Peyer's patch (tissue), 4 donors: ENCODE results near the gene SNRPA. TPM values are rescaled to one million over a fixed set of nuclear protein-coding genes. Genes with fewer than 3 reads are reported as not detected.

Source experiments
- DNase-seq, 3 donors: peaks; one replicate each; pipeline ENCODE4 v3.0.0-alpha.2; 2017 to 2019
- H3K27ac ChIP-seq, 4 donors: fragments of 200-600 bp; sonication (generic); one replicate each; pipeline ENCODE4 v1.5.1; 2016 to 2019
- H3K27me3 ChIP-seq, 2 donors: fragments of 200-600 bp; sonication (generic); one replicate each; pipeline ENCODE4 v1.5.1; 2019
- H3K36me3 ChIP-seq, 3 donors: fragments of 200-600 bp; sonication (generic); one replicate each; pipeline ENCODE4 v1.5.1; 2016 to 2019
- H3K4me1 ChIP-seq, 4 donors: fragments of 200-600 bp; sonication (generic); one replicate each; pipeline ENCODE4 v1.5.1; 2016 to 2019
- H3K4me3 ChIP-seq, 4 donors: fragments of 200-600 bp; sonication (generic); 1 replicate in 3 of 4; 2 replicates in 1 of 4; pipeline ENCODE4 v1.5.1; 2016 to 2019; ENCODE audit warnings: mild to moderate bottlenecking in 1 of 4
- H3K9me3 ChIP-seq, 4 donors: fragments of 200-600 bp; sonication (generic); one replicate each; pipeline ENCODE4 v1.5.1; 2016 to 2019; ENCODE audit warnings: mild to moderate bottlenecking in 1 of 4
- CTCF ChIP-seq, 6 experiments: fragments of 450-650 bp in 4 of 6; fragments of 200-600 bp in 2 of 6; sonication (generic) in 1 of 6; IDR thresholded peaks; one replicate each; pipeline ENCODE4 v1.5.1; 2017 to 2019; ENCODE audit warnings: antibody characterized with exemption in 6 of 6, mild to moderate bottlenecking in 3 of 6, moderate library complexity in 1 of 6
- POLR2A ChIP-seq, 2 donors: fragments of 450-650 bp; IDR thresholded peaks; one replicate each; pipeline ENCODE4 v1.5.1; 2017; ENCODE audit warnings: antibody characterized with exemption in 2 of 2, mild to moderate bottlenecking in 2 of 2, moderate library complexity in 2 of 2
- total RNA-seq, 4 donors: library from RNA; depleted of rRNA; stranded (reverse); fragments of >200 nt; gene quantifications; one replicate each; pipeline ENCODE4 v1.1.0, GENCODE V29; 2016

SNRPA gene
- total RNA-seq, 4 donors from 2014 or later, result 44.5 to 104 (median 72.1) TPM

DNA sequence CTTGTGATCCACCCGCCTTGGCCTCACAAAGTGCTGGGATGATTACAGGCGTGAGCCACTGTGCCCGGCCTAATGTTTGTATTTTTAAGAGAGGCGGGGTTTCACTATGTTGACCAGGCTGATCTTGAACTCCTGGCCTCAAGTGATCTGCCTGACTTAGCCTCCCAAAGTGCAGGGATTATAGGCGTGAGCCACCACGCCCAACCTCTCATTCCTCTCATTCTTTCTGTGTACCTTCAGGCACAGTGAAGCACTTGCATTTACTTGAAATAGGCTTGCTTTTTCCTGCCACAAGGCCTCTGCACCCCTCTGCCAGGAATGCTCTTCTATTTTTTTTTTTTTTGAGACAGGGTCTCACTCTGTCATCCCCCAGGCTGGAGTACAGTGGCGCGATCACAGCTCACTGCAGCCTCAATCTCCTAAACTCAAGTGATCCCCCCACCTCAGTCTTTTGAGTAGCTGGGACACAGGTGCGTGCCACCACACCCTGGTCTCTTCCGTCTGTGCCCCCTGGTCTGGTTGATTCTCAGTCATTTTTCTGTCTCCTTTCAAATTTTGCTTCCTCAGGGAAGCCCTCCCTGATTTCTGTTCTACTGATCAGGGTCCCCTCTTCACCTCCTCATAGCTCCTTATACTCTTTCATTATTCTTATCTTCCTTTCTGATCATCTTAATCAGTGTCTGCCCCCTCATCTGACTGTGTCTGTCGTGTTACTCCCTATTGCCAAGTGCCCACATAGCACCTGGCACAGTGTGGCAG, 15.8 kb upstream of the SNRPA start:
- peaks cover 0 to 99% (median 0%) of the 10 kb centered on the region in 3 donors for H3K36me3 ChIP-seq
- no peaks in the 10 kb centered on the region for H3K27me3 ChIP-seq
- DNase-seq, result no peak
- no peak for TF ChIP-seq POLR2A (IDR thresholded peaks at IDR 0.05)
- TF ChIP-seq CTCF (IDR thresholded peaks at IDR 0.05), result no peak
- no peak overlapping the region for H3K4me3 ChIP-seq
- H3K9me3 ChIP-seq, result no peaks in the 10 kb centered on the region
- H3K4me1 ChIP-seq, result peaks cover 0 to 14% (median 0%) of the 10 kb centered on the region in 4 donors
- H3K27ac ChIP-seq, result peak overlapping the region in 3 of 4 donors; percentile 50 to 72 (median 71)

DNA sequence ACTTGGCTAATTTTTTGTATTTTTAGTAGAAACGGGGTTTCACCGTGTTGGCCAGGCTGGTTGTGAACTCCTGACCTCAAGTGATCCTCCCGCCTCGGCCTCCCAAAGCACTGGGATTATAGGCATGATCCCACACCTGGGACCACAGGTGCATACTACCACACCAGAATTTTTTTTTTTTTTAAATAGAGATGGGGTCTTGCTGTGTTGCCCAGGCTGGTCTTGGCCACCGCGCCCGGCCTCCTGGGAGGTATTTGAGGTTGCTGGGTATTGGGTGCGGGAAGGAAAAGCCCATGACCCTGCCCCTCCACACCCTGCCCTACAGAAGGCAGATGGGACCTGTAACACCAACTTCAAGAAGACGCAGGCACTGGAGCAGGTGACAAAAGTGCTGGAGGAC, 14.3 kb upstream of the SNRPA start:
- no peak for DNase-seq
- peaks cover 0 to 18% (median 0%) of the 10 kb centered on the region in 4 donors for H3K4me1 ChIP-seq
- no peak for TF ChIP-seq CTCF (IDR thresholded peaks at IDR 0.05)
- TF ChIP-seq POLR2A (IDR thresholded peaks at IDR 0.05), result no peak
- H3K9me3 ChIP-seq, result no peaks in the 10 kb centered on the region
- peak overlapping the region in 3 of 4 donors; percentile 27 to 72 (median 69) for H3K27ac ChIP-seq
- peaks cover 0 to 89% (median 0%) of the 10 kb centered on the region in 3 donors for H3K36me3 ChIP-seq
- H3K4me3 ChIP-seq, result no peak overlapping the region
- H3K27me3 ChIP-seq, result no peaks in the 10 kb centered on the region

- H3K4me1 ChIP-seq, result peaks cover 0 to 18% (median 0%) of the 10 kb centered on the region in 4 donors
- H3K4me3 ChIP-seq, result no peak overlapping the region
- no peak for TF ChIP-seq CTCF (IDR thresholded peaks at IDR 0.05)
- TF ChIP-seq POLR2A (IDR thresholded peaks at IDR 0.05), result no peak
- no peak for DNase-seq
- H3K9me3 ChIP-seq, result no peaks in the 10 kb centered on the region
- H3K27ac ChIP-seq, result peak overlapping the region in 3 of 4 donors; percentile 27 to 72 (median 69)
- peaks cover 0 to 84% (median 0%) of the 10 kb centered on the region in 3 donors for H3K36me3 ChIP-seq
- no peaks in the 10 kb centered on the region for H3K27me3 ChIP-seq
These were observed 13.8 kb upstream of the SNRPA start for GRCh38 chr19:40737102-40737644.

DNA sequence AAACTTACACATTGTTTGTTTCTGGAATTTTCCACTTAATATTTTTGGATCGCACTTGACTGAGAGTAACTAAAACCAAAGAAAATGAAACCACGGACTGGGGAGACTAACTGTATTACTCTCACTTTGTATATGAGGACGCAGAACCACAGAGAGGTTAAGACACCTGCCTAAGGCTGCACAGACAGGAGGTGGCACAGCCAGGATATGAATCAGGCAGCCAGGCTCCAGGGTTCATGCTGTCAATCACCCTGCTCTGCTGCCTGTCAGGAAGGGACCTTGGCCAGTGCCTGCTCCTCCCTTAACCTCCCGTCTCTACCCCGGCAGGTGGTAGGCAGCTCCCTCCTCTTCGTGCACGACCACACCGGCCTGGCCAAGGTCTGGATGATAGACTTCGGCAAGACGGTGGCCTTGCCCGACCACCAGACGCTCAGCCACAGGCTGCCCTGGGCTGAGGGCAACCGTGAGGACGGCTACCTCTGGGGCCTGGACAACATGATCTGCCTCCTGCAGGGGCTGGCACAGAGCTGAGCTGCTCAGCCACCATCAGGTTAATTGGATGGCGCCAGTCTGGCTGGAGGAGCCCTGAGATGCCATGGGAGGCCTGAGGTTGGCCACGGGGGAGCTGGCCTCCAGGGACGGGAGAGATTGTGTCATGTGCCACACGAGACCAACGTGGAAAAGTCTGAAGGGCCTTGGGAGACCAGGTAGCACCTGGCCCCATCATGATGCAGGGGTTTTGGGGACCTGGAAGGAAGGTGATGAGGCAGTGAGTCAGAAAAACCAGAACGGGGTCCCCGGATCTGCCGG, 11.8 kb upstream of the SNRPA start:
- TF ChIP-seq POLR2A (IDR thresholded peaks at IDR 0.05), result no peak
- no peak for TF ChIP-seq CTCF (IDR thresholded peaks at IDR 0.05)
- H3K4me1 ChIP-seq, result peaks cover 0 to 18% (median 0%) of the 10 kb centered on the region in 4 donors
- H3K4me3 ChIP-seq, result no peak overlapping the region
- H3K36me3 ChIP-seq, result peaks cover 0 to 64% (median 0%) of the 10 kb centered on the region in 3 donors
- no peaks in the 10 kb centered on the region for H3K27me3 ChIP-seq
- peak overlapping the region in 1 of 4 donors; percentile 0 for H3K27ac ChIP-seq
- no peak for DNase-seq
- no peaks in the 10 kb centered on the region for H3K9me3 ChIP-seq

DNA sequence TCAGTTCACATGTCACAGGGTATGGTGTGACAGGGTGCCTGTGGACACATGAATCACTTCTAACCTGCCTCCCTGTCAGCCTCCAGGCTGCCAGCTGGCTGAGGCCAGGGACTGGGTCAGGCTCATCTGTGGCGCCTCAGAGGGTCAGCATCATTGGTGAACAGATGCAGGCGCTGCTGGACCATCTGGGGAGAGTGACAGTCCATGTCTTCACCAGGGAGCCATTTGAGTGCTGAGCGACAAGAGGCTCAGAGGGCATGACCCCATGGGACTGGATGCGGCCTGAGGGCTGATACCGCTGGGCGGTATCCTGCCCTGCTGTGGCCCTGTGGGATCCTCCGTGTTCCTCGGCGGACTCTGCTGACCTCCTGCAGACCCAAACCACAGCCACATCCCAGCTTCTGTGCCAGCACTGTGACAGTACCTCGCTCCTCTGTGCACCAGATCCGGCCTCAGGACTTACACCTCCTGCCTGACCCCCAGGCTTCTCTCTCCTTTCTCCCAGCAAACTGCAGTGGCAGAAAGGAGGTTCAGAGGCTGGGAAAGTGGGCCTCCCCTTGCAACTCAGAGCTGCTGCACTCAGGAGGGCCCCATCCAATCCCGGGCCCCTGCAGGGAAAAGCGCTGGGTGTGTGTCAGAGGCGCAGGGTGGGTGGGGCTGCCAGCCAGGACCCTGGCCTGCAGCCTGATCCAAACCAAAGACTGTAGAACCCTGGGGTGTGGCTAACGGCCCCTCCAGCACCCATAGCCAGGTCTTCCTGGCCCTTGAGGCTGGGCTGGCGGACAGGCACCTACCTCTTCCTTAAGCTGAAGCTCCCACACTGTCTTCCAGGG, 10.9 kb upstream of the SNRPA start:
- peak overlapping the region in 3 of 4 donors; percentile 0 to 58 (median 10) for H3K27ac ChIP-seq
- H3K27me3 ChIP-seq, result no peaks in the 10 kb centered on the region

More for the DNA sequence above, 10.9 kb upstream of the SNRPA start:
- Histone ChIP-seq H3K36me3 (peaks cover 0 to 55% (median 0%) of the 10 kb centered on the region in 3 donors), H3K9me3 (no peaks in the 10 kb centered on the region), H3K4me3 (no peak overlapping the region), H3K4me1 (peaks cover 0 to 18% (median 0%) of the 10 kb centered on the region in 4 donors)
- DNase-seq, result no peak
- no peak for TF ChIP-seq CTCF (IDR thresholded peaks at IDR 0.05)
- no peak for TF ChIP-seq POLR2A (IDR thresholded peaks at IDR 0.05)
